RKO (cell line): ENCODE data around the gene FCAMR.

Source experiments
- DNase-seq: peaks from one replicate; pipeline ENCODE4 v3.0.0-alpha.2; 2016; ENCODE audit warnings: low spot score

FCAMR gene

GRCh38 chr1:206998816-206999215 lies 28.6 kb upstream of the FCAMR start:
- no peak for DNase-seq

DNA sequence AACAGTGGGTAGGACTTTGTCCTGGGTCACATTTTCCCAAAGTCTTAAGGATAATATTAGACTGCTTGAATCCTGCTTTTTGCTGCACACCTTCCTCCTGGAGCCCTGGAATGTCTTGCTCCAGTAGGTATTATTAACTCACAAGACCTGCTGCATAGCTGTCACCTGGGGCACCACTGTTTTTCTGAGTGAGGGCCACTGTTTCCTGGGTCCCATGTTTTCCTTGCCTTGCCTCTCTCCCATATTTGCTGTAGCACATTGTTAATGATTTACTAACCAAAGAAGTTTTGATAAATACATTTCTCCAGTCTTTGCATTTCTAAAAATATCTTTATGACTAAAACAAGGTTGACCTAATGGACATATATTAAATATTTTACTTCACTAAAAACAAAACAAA lies 22.5 kb upstream of the FCAMR start:
- no peak for DNase-seq

- no peak for DNase-seq
These were observed 17.6 kb upstream of the FCAMR start for GRCh38 chr1:206987873-206988272.

DNA sequence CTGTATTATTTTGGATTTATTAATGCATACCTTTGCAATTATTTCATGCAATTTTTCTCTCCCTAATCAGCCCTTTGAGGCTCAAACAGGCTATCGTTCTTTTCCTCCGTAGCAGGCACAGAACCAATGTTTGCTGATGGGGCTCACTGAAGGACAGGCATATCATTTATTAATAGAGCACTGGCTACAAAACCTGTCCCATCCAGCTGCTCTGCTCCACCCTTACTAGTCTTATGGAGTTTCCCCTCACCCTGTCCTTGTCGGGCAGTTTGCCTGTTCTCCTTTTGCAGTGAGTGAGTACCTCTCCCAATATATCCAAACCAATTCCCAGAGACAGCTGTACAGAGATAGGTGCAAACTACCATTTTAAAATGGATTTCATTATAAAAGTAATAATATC lies 16.6 kb upstream of the FCAMR start:
- no peak for DNase-seq

DNA sequence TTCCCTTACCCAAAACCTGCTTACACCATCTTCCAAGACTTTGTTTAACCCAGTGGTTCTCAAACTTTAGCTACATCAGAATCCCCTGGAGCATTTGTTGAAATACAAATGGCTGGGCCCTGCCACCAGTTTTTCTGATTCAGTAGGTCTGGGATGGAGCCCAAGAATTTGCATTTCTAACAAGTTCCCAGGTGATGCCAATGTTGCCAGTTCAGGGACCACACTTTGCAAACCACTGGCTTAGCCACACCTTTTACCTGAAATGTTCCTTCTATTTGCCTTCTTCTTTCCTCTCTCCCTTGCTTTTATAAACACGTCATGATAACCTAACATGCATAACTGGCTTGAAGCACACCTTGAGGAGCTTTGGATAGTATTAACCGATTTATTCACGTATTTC lies 16.1 kb upstream of the FCAMR start:
- DNase-seq: no peak

GRCh38 chr1:206985162-206985749 lies 15.0 kb upstream of the FCAMR start:
- DNase-seq: no peak

GRCh38 chr1:206982216-206982615 lies 12.0 kb upstream of the FCAMR start:
- DNase-seq: peak; percentile 46

DNA sequence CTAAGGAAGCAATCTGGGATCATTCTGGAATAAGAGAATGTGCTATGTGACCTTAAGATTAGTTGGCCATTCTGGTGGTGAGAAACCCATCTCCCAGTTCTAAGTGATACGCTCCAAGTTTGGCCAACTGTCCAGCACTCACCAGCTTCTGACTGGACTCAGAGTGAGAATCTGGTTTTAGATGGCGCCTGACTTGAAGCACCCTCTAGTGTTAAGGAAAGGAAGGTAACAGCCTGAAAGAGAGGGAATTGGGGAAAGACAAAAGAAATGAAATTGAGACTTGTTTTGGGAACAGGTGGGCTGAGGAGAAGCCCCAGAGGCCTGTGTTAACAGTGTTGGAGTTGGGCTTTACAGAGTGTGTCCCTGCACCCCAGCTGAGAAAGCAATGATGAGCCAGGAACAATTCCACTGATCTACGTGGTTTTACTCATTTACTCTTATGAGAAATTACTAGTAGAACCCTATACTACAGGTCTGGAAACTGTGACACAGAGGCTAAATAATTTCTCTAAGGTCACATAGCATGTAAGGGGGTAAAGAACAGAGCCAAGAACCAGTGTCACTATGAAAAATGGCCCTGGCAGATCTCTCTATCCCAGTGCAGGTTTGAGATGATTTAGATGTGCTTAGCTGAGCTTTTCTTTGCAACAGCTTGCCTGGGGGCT lies 9.3 kb upstream of the FCAMR start:
- peak; percentile 24 for DNase-seq

GRCh38 chr1:206978259-206978658 lies 8.0 kb upstream of the FCAMR start:
- DNase-seq: no peak

DNA sequence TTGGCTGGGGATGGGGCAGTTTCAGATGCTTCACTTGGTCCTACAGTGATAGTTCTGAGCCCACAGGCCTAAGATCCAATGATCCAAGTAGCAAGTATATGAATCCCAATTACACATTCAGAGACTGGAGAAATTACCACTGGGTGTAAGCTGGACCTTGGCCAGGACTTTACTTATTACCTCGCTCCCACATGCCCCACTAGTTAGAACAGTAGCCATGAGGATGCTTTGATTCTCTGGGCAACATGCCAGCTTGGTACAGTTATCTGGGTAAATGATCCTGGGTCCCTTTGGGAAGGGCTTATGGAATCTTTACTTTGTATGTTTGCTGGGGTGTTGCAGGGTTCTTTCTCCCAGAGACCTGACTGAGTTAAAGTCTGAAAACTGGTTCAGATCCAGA lies 5.0 kb upstream of the FCAMR start:
- no peak for DNase-seq

GRCh38 chr1:206974140-206974539 lies 3.9 kb upstream of the FCAMR start:
- DNase-seq: no peak

GRCh38 chr1:206972728-206973127 lies 2.5 kb upstream of the FCAMR start:
- DNase-seq: no peak

GRCh38 chr1:206971029-206971655 lies 882 bp upstream of the FCAMR start:
- no peak for DNase-seq

GRCh38 chr1:206969090-206969489 lies 1.2 kb downstream of the FCAMR start:
- DNase-seq: no peak

- DNase-seq: no peak
These were observed 3.0 kb downstream of the FCAMR start for GRCh38 chr1:206967096-206967849.

GRCh38 chr1:206965781-206966180 lies 4.5 kb downstream of the FCAMR start:
- DNase-seq: no peak

DNA sequence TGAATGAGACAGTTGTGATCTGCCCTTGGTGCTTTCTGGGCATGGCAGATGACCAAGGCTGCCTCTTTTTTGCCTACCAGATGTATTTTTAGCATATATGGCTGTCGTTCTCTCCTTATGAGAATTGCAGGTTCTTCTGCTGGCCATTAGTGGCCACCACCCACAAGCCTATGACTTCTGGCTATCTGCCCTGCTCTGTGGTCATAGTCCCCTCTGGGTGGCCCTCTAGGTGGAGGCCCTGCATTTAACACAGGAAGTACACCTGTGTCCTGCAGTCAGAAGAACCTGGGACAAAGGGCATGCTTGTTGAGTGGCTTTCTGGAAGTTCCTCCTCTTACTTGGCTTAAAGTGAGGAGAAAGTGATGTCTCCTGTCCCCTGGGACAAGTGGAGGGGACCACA lies 6.5 kb downstream of the FCAMR start:
- no peak for DNase-seq

GRCh38 chr1:206963119-206963712 lies 7.0 kb downstream of the FCAMR start:
- DNase-seq: no peak

DNA sequence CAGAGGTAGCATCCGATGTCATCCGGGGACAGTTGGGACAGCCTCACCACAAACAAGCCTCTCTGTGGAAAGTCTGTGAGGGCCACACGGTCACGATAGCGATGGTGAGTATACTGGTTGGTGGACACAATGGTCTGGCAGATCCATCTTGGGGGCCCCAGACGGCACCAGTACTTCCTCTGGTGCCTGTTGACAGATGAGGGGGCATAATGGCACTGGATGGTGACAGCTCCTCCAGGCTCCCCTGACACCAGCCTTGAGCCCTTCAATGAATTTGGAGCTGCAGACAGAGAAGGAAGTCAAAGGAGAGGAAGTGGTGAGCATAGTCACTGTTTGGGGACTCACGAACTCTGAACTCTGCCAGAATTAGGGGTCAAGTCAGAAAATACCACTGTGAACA lies 8.0 kb downstream of the FCAMR start:
- no peak for DNase-seq

DNA sequence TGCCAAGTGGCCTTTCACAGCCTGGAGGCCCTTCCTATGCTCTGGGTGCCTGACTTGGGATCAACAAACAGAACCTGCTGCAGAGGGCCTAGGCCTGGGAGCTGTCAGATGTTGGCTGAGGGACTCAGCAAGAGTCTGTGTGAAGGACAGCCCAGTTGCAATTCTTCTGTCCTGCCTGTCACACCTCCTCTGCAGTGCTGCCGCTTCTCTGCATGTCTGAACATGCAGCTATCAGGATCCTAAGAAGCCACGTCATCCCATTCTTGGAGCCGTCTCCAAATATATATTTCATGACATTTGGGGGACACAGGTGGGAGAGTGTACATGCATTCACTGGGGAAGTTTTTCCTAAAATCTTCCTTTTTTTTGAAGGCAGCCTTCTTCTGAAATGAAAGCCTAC lies 8.6 kb downstream of the FCAMR start:
- DNase-seq: no peak

- no peak for DNase-seq
These were observed 9.4 kb downstream of the FCAMR start for GRCh38 chr1:206960676-206961386.

- DNase-seq: no peak
These were observed 12.1 kb downstream of the FCAMR start for GRCh38 chr1:206958144-206958543.
